GM18507 (cell line): ENCODE measurements around the gene UROC1.

Source experiments
- DNase-seq: peaks from one replicate; pipeline ENCODE4 v3.0.0; 2011; ENCODE audit warnings: low read depth; ENCODE audit not compliant: insufficient read length; ENCODE audit errors: extremely low spot score
- FAIRE-seq: peaks from 2 replicates; lab custom pipeline; 2011; peaks lifted over from hg19 to GRCh38; lab: Jason Lieb, UNC

Gene UROC1

DNA sequence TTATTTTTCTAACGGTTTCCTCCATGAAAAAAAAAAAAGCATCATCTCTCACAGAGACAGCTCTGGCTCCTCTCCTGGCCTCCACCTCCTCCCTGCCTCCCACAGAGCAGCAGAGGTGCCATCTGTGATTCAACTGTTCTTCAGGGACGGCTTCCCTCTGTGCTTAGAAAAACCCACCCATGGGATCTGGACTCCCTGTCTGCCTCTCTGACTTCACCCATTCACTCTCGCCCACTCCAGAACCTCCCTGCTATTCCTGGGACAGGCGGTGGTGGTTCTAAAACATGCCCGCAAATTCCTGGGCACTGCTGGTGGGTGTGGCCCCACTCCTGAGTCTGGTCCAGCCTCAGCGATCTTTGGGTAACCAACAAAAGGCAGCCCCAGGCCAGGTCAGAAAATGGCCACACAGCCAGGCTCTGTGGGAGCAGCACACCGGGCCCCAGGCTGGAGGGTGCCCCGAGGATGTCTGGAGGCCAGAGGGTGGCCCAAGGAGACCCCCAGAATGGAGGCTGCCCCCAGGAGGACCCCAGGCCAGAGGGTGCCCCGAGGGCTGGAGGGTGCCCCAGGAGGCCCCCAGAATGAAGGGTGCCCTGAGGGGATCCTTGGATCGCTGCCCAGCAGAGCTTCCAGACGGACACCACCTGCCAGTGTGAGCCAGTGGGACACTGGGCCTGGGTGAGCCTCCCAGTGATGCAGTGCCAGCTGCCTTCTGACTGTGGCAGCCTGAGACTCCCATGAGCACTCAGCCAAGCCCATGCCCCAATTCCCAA, 3.7 kb upstream of the UROC1 start:
- no peak for DNase-seq
- FAIRE-seq: no peak

DNA sequence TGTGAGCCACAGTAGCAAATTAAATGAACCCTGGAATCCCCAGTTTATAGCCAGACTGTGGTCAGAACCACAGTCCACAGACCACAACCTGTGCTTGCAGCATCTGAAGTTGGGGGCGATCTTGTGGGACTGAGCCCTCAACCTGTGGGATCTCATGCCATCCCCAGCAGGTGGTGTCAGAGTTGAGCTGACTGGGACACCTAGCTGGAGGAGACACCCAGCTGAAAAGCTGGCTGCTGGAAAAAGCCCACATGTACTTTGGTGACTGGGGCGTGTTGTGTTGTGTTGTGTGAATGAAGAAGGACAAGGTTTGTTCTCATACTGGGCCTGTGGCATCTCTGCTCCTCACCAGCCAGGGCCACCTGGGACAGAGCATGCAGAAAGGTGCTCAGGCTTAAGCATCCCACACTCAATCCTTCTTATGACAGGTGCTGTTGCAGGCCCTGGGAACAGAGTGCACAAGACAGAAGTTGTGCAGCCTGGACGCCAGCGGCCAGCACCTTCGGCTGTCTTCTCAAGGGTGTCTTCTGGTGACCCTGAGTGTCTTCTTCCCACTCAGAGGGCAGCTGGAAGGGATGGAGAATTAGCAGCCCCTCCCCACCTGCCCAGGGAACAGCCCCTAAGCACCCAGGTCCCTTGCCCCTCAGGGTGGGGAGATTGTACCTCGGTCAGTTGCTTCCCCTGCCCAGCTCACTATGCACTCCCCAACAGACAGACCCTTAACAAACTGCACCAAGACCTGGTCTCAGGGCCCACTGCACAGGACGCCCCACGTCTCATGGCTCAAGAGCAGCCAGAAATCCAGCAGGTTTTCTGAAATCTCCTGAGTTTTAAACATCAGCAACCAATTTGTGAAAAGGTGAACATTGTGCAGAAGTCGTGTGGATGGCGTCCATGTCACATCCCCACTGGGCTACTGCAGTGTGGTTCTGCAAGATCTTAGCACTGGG, 2.2 kb upstream of the UROC1 start:
- DNase-seq (no peak), FAIRE-seq (no peak)

DNA sequence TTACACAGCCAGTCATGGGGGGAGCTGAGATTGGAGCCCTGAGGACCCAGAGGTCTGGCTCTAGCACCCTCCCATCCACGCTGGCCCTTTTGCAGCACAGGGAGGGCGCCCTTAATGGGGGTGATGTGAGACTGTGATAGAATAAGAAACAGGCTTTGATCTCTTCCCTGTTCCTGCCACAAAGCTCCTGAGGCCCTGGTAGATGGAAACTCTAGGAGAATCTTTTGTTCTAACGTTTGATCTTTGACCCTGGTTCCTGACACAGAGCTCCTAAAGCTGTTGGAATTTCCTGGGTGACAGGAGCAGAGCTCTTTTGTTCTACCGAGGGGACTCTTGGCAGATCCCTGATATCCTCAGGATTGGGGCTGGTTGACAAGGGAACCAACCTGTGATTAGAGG, 1.2 kb upstream of the UROC1 start:
- no peak for DNase-seq
- FAIRE-seq: no peak

GRCh38 chr3:126517986-126518778, 609 bp upstream of the UROC1 start:
- DNase-seq (no peak), FAIRE-seq (no peak)

- DNase-seq: no peak
- FAIRE-seq: no peak
These were observed 660 bp downstream of the UROC1 start for GRCh38 chr3:126516936-126517290.

DNA sequence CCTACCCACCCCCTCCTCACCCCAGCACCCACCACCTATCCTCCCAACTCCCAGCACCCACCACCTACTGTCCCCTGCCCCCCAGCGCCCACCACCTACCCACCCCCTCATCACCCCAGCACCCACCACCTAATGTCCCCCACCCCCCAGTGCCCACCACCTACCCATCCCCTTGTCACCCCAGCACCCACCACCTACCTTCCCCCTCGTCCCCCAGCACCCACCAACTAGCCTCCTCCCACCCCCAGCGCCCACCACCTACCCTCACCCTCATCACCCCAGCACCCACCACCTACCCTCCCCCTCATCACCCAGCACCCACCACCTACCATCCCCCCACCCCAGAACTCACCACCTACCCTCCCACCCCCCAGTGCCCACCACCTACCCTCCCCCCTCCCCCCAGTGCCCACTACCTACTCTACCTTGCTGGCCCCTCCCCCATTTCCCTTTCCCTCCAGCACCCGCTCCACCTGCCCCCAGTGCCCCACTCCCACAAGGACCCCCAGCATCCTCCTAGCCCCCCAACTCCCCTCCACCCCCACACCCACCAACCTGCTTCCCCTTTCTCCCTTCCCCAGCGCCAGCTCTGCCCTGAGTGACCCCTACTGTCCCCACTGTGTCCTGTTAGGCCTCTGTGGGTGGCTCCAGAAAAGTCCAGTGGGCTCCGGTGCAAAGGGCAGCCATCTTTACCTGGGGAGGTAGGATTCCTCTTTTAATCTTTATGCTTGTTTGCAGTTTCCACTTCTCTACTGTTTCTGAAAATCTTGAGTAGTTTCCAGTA, 1.2 kb downstream of the UROC1 start:
- DNase-seq: no peak
- FAIRE-seq: no peak

- FAIRE-seq: no peak
- DNase-seq: no peak
These were observed 2.4 kb downstream of the UROC1 start for GRCh38 chr3:126515066-126515706.

GRCh38 chr3:126514161-126514560, 3.4 kb downstream of the UROC1 start:
- FAIRE-seq: no peak
- no peak for DNase-seq

- DNase-seq: no peak
These were observed 4.5 kb downstream of the UROC1 start for GRCh38 chr3:126512916-126513650.

DNA sequence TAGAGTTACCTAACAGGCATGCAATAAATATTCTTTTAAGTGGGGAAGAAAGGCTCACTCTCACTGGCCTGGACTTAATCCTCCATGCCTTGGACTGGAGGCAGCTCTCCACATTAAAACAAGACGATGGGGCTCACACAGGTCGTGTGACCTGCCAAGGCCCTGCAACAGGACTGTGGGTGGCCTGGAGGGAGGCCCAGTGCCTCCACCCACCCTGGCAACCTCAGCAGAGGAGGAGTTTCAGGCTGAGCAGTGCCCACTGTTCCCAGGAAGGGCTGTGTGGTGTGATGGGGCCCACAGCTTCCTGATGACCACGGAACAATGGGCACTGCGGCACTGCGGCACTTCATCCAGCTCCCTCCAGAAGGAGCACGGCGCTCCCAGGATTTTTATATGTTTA, 5.5 kb downstream of the UROC1 start:
- no peak for FAIRE-seq

More at GRCh38 chr3:126512916-126513650, 4.5 kb downstream of the UROC1 start:
- no peak for FAIRE-seq

DNA sequence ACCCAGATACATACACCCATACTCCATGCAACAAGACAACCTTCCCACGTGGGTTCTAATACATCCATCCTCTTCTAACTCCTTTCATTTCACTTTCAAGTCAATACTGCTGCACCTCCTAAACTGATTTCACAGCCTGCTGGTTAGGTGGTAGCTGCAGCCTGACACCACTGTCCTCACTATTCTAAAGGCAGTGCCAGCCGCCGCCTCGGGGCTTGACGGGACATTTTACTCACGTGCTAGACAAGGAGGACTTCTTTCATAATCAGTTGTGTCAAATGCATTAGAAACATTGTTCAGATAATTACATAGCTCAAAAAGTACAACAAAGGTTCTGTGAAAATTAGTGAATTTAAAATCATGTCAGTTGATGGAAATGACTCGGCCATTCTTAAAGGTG, 6.3 kb downstream of the UROC1 start:
- DNase-seq (no peak), FAIRE-seq (no peak)

More for the DNA sequence above, 5.5 kb downstream of the UROC1 start:
- DNase-seq: no peak

DNA sequence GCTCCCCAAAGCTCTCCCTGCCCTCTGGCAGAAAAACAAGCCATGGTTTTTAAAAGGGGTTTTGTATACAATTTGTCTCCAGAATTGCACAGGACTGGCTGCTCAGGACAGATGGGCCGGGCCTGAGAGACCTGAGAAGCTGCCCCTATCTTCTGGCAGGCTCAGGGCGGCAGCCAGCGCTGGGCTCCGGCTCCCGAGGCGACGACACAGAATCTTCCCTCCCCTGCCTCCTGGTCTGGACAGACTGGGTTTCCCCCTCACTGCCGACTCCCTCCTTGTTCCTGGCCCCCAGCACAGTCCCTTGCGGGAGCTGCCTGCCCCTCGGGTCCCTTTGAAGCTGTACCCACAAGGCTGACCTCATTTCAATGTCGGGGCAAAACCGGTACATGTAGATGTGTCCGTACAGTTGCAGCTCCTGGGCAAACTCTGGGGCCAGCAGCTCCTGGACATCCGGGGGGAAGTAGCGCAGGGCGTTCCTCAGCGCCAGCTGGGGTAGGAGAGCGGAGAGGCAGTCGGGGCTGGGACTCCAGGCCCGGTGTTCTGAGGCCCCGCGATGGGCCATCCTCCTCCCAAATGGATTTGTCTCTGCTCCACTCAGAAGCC, 7.2 kb downstream of the UROC1 start:
- FAIRE-seq: no peak
- DNase-seq: no peak

DNA sequence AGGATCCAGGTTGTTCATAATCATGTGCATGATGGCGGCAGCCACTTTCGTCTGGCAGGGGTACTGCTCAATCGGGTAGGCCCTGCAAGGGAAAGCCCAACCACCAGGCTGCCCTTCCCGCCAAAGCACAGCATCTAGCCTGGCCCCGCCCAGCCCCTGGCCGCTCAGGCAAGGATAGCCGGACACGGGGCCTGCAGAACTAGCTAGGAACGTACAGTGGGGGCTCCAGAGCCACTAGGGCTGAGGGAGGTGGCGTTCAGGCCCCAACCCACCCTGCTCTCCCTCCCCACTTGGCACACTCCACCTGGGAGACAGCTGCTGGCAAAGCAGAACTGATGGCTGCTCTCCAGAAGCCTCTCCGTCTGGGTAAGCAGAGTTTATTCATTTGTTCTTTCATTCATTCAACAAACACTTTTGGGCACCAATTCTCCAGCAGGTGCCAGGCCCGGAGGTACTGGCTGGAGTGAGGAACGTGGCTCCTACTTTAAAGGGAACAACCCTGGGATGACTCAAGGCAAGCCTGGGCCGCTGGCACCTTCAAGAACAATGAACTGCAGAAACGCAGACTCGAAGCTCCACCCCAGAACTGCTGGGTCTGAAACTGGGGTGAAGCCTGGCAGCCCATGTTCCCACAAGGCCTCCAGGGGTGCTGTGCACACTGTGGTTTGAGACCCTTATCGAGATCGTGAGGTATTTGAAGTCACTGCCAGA, 7.8 kb downstream of the UROC1 start:
- FAIRE-seq (no peak), DNase-seq (no peak)

DNA sequence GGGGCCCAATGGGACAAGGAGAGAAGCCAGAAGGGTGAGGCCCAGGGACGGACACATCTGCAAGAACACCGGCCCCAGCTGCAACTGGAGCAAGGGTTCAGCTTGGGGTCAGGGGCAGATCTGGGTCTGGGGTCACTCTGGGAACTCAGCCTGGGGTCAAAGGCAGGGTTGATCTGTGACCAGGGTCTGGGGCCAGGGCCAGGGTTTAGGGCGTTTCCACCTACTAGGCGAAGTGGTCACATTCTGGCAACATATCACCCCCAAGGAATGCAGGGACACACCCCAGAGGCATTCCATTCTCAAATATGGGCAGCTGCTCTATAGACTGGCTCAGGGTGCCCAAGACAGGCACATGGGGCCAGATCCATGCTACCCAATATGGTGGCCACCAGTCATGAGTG, 9.0 kb downstream of the UROC1 start:
- DNase-seq: no peak
- FAIRE-seq: no peak

- DNase-seq: no peak
- no peak for FAIRE-seq
These were observed 9.7 kb downstream of the UROC1 start for GRCh38 chr3:126507886-126508285.

GRCh38 chr3:126503701-126504100, 13.9 kb downstream of the UROC1 start:
- FAIRE-seq (no peak), DNase-seq (no peak)

DNA sequence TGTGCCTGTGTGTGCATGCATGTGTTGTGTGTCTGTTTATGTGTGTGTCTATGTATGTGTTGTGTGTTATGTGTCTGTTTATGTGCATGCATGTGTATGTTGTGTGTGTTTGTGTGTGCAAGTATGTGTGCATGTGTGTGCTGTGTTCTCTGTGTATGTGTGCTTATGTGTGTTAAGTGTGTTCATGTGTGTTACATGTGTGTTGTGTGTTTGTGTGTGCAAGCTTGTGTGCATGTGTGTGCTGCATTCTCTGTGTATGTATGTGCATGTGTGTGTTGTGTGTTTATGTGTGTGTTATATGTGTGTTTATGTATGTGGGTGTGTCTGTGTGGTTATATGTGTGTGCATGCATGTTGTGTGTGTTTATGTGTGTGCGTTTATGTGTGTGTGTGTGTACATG, 14.9 kb downstream of the UROC1 start:
- DNase-seq: no peak
- no peak for FAIRE-seq
